ENCODE data around the gene UFD1. TPM values are rescaled to one million over a fixed set of nuclear protein-coding genes. Genes with fewer than 3 reads are reported as not detected.

Gene UFD1
- total RNA-seq, 2 experiments from 2014 or later: 65.0 to 78.0 TPM

DNA sequence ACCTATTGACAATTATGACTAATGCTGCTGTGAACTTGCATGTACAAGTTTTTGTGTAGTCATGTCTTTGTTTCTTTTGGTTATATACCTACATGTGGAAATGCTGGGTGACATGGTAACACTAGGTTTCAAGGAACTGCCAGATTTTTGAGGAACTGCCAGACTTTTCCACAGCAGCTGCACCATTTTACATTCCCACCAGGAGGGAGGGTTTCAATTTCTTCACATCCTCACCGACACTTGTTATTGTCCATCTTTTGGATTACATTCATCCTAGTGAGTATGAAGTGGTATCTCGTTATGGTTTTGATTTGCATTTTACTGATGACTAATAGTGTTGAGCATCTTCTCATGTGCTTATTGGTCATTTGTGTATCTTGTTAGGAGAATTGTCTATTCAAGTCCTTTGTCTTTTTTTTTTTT is 31.9 kb upstream of the UFD1 start:
- TF ChIP-seq, protein P1, sequence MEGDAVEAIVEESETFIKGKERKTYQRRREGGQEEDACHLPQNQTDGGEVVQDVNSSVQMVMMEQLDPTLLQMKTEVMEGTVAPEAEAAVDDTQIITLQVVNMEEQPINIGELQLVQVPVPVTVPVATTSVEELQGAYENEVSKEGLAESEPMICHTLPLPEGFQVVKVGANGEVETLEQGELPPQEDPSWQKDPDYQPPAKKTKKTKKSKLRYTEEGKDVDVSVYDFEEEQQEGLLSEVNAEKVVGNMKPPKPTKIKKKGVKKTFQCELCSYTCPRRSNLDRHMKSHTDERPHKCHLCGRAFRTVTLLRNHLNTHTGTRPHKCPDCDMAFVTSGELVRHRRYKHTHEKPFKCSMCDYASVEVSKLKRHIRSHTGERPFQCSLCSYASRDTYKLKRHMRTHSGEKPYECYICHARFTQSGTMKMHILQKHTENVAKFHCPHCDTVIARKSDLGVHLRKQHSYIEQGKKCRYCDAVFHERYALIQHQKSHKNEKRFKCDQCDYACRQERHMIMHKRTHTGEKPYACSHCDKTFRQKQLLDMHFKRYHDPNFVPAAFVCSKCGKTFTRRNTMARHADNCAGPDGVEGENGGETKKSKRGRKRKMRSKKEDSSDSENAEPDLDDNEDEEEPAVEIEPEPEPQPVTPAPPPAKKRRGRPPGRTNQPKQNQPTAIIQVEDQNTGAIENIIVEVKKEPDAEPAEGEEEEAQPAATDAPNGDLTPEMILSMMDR (IDR thresholded peaks at IDR 0.05): no peak
- Mint-ChIP-seq H3K4me1 (ENCODE audit: low read depth) (no peaks in the 10 kb centered on the region), H3K27ac (no peak overlapping the region), H3K9me3 (peaks cover 4% of the 10 kb centered on the region), H3K4me3 (no peak overlapping the region), H3K27me3 (no peaks in the 10 kb centered on the region), H3K36me3 (ENCODE audit: low read depth) (peaks cover 79% of the 10 kb centered on the region)
- ATAC-seq (no peak), DNase-seq (no peak)
- ChIA-PET CTCF (no interaction called here), POLR2A (no interaction called here)
- intact Hi-C loops (cut with micrococcal nuclease): no loop called here

DNA sequence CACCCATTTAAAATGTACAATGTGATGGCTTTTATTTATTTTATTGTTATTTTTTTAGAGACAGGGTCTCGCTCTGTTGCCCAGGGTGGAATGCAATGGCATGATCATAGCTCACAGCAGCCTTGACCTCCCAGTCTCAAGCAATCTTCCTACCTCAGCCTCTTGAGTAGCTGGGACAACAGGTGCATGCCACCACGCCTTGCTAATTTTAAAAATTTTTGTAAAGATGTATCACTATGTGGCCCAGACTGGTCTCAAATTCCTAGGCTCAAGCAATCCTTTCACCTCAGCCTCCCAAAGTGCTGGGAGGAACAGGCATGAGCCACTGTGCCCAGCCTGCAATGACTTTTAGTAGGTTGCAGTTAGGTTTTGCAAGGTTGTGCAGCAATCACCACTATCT is 30.9 kb upstream of the UFD1 start:
- H3K36me3 Mint-ChIP-seq (ENCODE audit: low read depth): peaks cover 79% of the 10 kb centered on the region
- DNase-seq (no peak), ATAC-seq (no peak)
- H3K4me3 Mint-ChIP-seq: no peak overlapping the region
- intact Hi-C loops (cut with micrococcal nuclease): no loop called here
- peaks cover 4% of the 10 kb centered on the region for H3K9me3 Mint-ChIP-seq
- ChIA-PET CTCF (no interaction called here), POLR2A (interaction anchor here (0.8 to 1.3 kb wide), 2 partner anchors 10 to 11 kb away, joined by 3 read pairs; no protein-coding TSS in a partner anchor)
- peaks cover 8% of the 10 kb centered on the region for H3K4me1 Mint-ChIP-seq (ENCODE audit: low read depth)
- H3K27me3 Mint-ChIP-seq: no peaks in the 10 kb centered on the region
- TF ChIP-seq, protein P1 (IDR thresholded peaks at IDR 0.05): no peak
- H3K27ac Mint-ChIP-seq: no peak overlapping the region

DNA sequence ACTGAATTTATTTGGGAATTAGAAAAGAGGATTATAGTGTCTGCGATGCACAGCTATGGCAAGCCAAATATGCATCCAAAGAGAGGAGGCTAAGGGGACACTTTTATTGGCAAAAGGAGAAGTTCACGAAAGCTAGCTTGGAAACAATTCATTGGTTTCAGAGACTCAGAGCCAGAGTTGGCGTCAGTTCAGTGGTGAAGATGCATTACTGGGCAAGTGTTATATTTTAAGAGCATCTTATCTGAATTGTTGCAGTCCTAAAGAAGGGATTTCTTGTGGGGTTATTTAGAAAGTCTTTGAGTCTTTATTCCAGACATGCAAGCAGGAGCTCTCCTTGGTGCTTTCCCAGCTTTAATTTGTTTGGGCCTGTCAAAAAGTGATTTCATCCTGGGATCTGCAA is 30.2 kb upstream of the UFD1 start:
- POLR2A ChIA-PET: interaction anchor here (1.3 kb wide), 1 partner anchor 12 kb away, joined by 3 read pairs; no protein-coding TSS in a partner anchor
- CTCF ChIA-PET: no interaction called here
- peaks cover 78% of the 10 kb centered on the region for H3K36me3 Mint-ChIP-seq (ENCODE audit: low read depth)
- intact Hi-C loops (cut with micrococcal nuclease): no loop called here
- H3K9me3 Mint-ChIP-seq: peaks cover 4% of the 10 kb centered on the region
- no peak overlapping the region for H3K4me3 Mint-ChIP-seq
- TF ChIP-seq, protein P1 (IDR thresholded peaks at IDR 0.05): no peak
- no peak overlapping the region for H3K27ac Mint-ChIP-seq
- no peaks in the 10 kb centered on the region for H3K27me3 Mint-ChIP-seq
- no peak for DNase-seq
- ATAC-seq: no peak
- peaks cover 13% of the 10 kb centered on the region for H3K4me1 Mint-ChIP-seq (ENCODE audit: low read depth)

DNA sequence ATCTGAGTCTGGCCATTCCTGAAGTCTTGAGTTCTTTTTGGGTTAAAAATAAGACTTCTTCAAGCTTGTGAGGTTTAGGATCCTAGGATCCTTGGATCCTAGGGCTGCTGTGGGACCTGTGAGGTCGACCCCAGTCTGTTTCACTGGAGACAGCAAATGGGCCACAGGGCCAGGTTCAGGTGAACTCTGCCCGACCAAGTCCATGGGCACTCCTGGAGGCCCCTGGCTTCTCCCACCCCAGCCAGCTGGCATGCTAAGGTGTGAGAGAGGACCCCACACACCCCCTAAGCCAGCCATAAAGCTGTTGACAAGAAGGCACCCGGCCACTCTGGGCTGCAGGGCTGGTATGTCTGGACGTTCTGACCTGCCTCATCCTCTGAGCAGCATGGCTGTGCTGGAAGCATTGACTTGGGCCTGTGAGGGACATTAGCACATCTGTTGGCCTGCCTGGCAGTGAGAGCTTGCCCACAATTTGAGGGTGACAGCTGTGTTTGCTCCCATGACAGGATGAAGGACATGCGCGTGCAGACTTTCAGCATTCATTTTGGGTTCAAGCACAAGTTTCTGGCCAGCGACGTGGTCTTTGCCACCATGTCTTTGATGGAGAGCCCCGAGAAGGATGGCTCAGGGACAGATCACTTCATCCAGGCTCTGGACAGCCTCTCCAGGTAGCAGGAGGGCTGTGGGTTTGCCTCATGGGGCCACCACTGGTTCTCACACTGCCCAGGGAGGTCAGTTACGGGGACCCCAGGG is 29.2 kb upstream of the UFD1 start:
- no peaks in the 10 kb centered on the region for H3K27me3 Mint-ChIP-seq
- ChIA-PET CTCF (interaction anchor here (1.4 kb wide), 1 partner anchor 122 kb away, joined by 4 read pairs; no protein-coding TSS in a partner anchor), POLR2A (interaction anchor here (1.4 kb wide), 1 partner anchor 99 kb away, joined by 6 read pairs; no protein-coding TSS in a partner anchor)
- DNase-seq (no peak), ATAC-seq (no peak)
- H3K4me1 Mint-ChIP-seq (ENCODE audit: low read depth): peaks cover 15% of the 10 kb centered on the region
- no peak overlapping the region for H3K4me3 Mint-ChIP-seq
- peaks cover 79% of the 10 kb centered on the region for H3K36me3 Mint-ChIP-seq (ENCODE audit: low read depth)
- intact Hi-C loops (cut with micrococcal nuclease): no loop called here
- peaks cover 4% of the 10 kb centered on the region for H3K9me3 Mint-ChIP-seq
- H3K27ac Mint-ChIP-seq: no peak overlapping the region
- TF ChIP-seq, protein P1 (IDR thresholded peaks at IDR 0.05): no peak

DNA sequence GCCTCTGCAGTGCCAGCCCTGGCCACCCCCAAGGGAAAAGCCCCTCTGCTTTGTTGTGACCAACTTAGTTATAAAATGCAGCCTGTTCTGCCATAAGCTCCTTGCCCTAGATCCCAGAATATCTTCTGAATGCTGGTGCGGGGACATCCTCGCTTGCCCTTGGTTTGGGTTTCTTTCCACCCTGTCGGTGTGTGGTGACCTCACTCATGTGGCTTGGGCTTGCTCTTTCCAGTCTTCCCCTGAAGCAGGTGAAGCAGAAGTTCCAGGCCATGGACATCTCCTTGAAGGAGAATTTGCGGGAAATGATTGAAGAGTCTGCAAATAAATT is 28.5 kb upstream of the UFD1 start:
- ATAC-seq: no peak
- Mint-ChIP-seq H3K36me3 (ENCODE audit: low read depth) (peaks cover 73% of the 10 kb centered on the region), H3K9me3 (peaks cover under 1% of the 10 kb centered on the region), H3K27ac (no peak overlapping the region), H3K27me3 (no peaks in the 10 kb centered on the region), H3K4me3 (no peak overlapping the region), H3K4me1 (ENCODE audit: low read depth) (peaks cover 15% of the 10 kb centered on the region)
- intact Hi-C loops (cut with micrococcal nuclease): no loop called here
- DNase-seq: no peak
- POLR2A ChIA-PET: interaction anchor here (1.4 kb wide), 1 partner anchor 100 kb away, joined by 6 read pairs; no protein-coding TSS in a partner anchor
- TF ChIP-seq, protein P1 (IDR thresholded peaks at IDR 0.05): no peak
- CTCF ChIA-PET: interaction anchor here (1.4 kb wide), 1 partner anchor 122 kb away, joined by 4 read pairs; no protein-coding TSS in a partner anchor

Data from activated CD8-positive, alpha-beta T cell treated with anti-CD3 and anti-CD28 coated beads for 36 hours (primary cell).